GM12873 (cell line): ENCODE measurements around the gene OVCH1.

Experiments used
- CTCF ChIP-seq: IDR thresholded peaks from 2 replicates; pipeline ENCODE4 v1.5.1; 2012; ENCODE audit warnings: low read depth, mild to moderate bottlenecking, moderate library complexity, low read length, control low read depth; ENCODE audit not compliant: insufficient read depth; ENCODE audit errors: missing control alignments

Gene OVCH1

GRCh38 chr12:29505122-29505521, 7.6 kb upstream of the OVCH1 start:
- TF ChIP-seq CTCF = no peak

GRCh38 chr12:29503283-29503682, 5.8 kb upstream of the OVCH1 start:
- no peak for TF ChIP-seq CTCF

GRCh38 chr12:29499235-29499634, 1.7 kb upstream of the OVCH1 start:
- TF ChIP-seq CTCF = no peak

GRCh38 chr12:29492891-29493290, 4.6 kb downstream of the OVCH1 start:
- TF ChIP-seq CTCF = no peak

GRCh38 chr12:29486972-29487371, 10.5 kb downstream of the OVCH1 start:
- TF ChIP-seq CTCF = no peak

- no peak for TF ChIP-seq CTCF
Observed at GRCh38 chr12:29463198-29463597, 34.3 kb downstream of the OVCH1 start.

- no peak for TF ChIP-seq CTCF
Observed at GRCh38 chr12:29460082-29460481, 37.4 kb downstream of the OVCH1 start.
